H54 (cell line): ENCODE data around the gene SAFB.
A peak's percentile ranks its signal among the peaks of the same experiment; 100 is the strongest.

ENCODE experiments used
- DNase-seq: peaks from one replicate; pipeline ENCODE4 v3.0.0; 2011; ENCODE audit warnings: low spot score, mixed read lengths; ENCODE audit not compliant: insufficient read length
- FAIRE-seq: peaks from 3 replicates; lab custom pipeline; 2011; peaks lifted over from hg19 to GRCh38; lab: Jason Lieb, UNC
- POLR2A ChIP-seq: IDR thresholded peaks from 2 replicates; pipeline ENCODE4 v1.6.1; 2011; ENCODE audit warnings: low read depth, mild to moderate bottlenecking, low read length

Gene SAFB

GRCh38 chr19:5609881-5610448 is 12.9 kb upstream of the SAFB start:
- no peak for FAIRE-seq
- TF ChIP-seq POLR2A, result no peak

GRCh38 chr19:5612891-5613865 is 9.7 kb upstream of the SAFB start:
- TF ChIP-seq POLR2A, result no peak
- no peak for DNase-seq
- no peak for FAIRE-seq

More at GRCh38 chr19:5609881-5610448, 12.9 kb upstream of the SAFB start:
- DNase-seq, result no peak

GRCh38 chr19:5615756-5616327 is 7.0 kb upstream of the SAFB start:
- DNase-seq (peak; percentile 55), FAIRE-seq (no peak)
- no peak for TF ChIP-seq POLR2A

- no peak for TF ChIP-seq POLR2A
- FAIRE-seq, result no peak
- no peak for DNase-seq
These were observed 5.8 kb upstream of the SAFB start for GRCh38 chr19:5617080-5617479.

- FAIRE-seq, result no peak
- TF ChIP-seq POLR2A, result no peak
- no peak for DNase-seq
These were observed 4.3 kb upstream of the SAFB start for GRCh38 chr19:5618591-5618990.

GRCh38 chr19:5619946-5620345 is 2.9 kb upstream of the SAFB start:
- DNase-seq (no peak), FAIRE-seq (no peak)
- no peak for TF ChIP-seq POLR2A

- no peak for DNase-seq
- no peak for FAIRE-seq
These were observed 1.5 kb upstream of the SAFB start for GRCh38 chr19:5621311-5621944.

GRCh38 chr19:5621945-5622464 is 878 bp upstream of the SAFB start:
- no peak for DNase-seq
- no peak for FAIRE-seq

More at GRCh38 chr19:5621311-5621944, 1.5 kb upstream of the SAFB start:
- no peak for TF ChIP-seq POLR2A

GRCh38 chr19:5623397-5624017 is 624 bp downstream of the SAFB start:
- DNase-seq (no peak), FAIRE-seq (no peak)
- TF ChIP-seq POLR2A, result no peak

More at GRCh38 chr19:5621945-5622464, 878 bp upstream of the SAFB start:
- no peak for TF ChIP-seq POLR2A

- FAIRE-seq (no peak), DNase-seq (no peak)
- no peak for TF ChIP-seq POLR2A
These were observed 1.3 kb downstream of the SAFB start for GRCh38 chr19:5624018-5624663.

GRCh38 chr19:5624741-5625278 is 1.9 kb downstream of the SAFB start:
- no peak for TF ChIP-seq POLR2A
- DNase-seq, result no peak
- FAIRE-seq, result no peak

- TF ChIP-seq POLR2A, result no peak
- FAIRE-seq (no peak), DNase-seq (no peak)
These were observed 2.8 kb downstream of the SAFB start for GRCh38 chr19:5625641-5626040.

GRCh38 chr19:5627395-5627904 is 4.6 kb downstream of the SAFB start:
- DNase-seq (no peak), FAIRE-seq (no peak)
- TF ChIP-seq POLR2A, result no peak
